HepG2 (cell line): Measurements from ENCODE around the gene FUT3. TPM values are rescaled to one million over a fixed set of nuclear protein-coding genes. Genes with fewer than 3 reads are reported as not detected.

Experiments
- ARHGAP35 ChIP-seq: sonication (generic); formaldehyde crosslinking; IDR thresholded peaks from 2 replicates; pipeline ENCODE4 v1.9.0; 2022; ENCODE audit warnings: mild to moderate bottlenecking, inconsistent platforms, moderate library complexity, missing genetic modification reagents, borderline replicate concordance
- DZIP1 ChIP-seq: sonication (generic); formaldehyde crosslinking; IDR thresholded peaks from 2 replicates; pipeline ENCODE4 v1.5.0; 2020; ENCODE audit warnings: mild to moderate bottlenecking, missing genetic modification reagents
- FOXA1 ChIP-seq, 2 experiments: fragments of 450-650 bp in 1 of 2; sonication (generic) in 1 of 2; formaldehyde crosslinking in 1 of 2; IDR thresholded peaks; 2 replicates each; pipeline versions ENCODE4 v1.4.0 to v1.6.1; 2016 to 2020; ENCODE audit warnings: missing genetic modification reagents in 1 of 2
- MAZ ChIP-seq, 2 experiments: sonication (generic) in 1 of 2; formaldehyde crosslinking in 1 of 2; IDR thresholded peaks; 2 replicates each; pipeline versions ENCODE4 v1.5.0 to v1.6.1; 2012 to 2020; ENCODE audit warnings: low read depth in 2 of 2, mild to moderate bottlenecking in 2 of 2, borderline replicate concordance in 1 of 2, improper control_type of control experiment in 1 of 2, low read length in 1 of 2, missing genetic modification reagents in 1 of 2, moderate library complexity in 1 of 2
- MED13 ChIP-seq: sonication (generic); formaldehyde crosslinking; IDR thresholded peaks from 2 replicates; pipeline ENCODE4 v1.5.0; 2020; ENCODE audit warnings: missing genetic modification reagents
- RXRA ChIP-seq: sonication (generic); formaldehyde crosslinking; IDR thresholded peaks from 2 replicates; pipeline ENCODE4 v1.5.1; 2020; ENCODE audit warnings: missing genetic modification reagents
- SNAPC4 ChIP-seq: sonication (generic); formaldehyde crosslinking; IDR thresholded peaks from 2 replicates; pipeline ENCODE4 v1.4.0; 2020; ENCODE audit warnings: mild to moderate bottlenecking, missing genetic modification reagents
- ZMYM3 ChIP-seq: sonication (generic); formaldehyde crosslinking; IDR thresholded peaks from 2 replicates; pipeline ENCODE4 v1.5.1; 2020; ENCODE audit warnings: mild to moderate bottlenecking, missing genetic modification reagents
- ZNF101 ChIP-seq: sonication (generic); formaldehyde crosslinking; IDR thresholded peaks from 2 replicates; pipeline ENCODE4 v1.4.0; 2020; ENCODE audit warnings: mild to moderate bottlenecking, low read depth, missing genetic modification reagents, borderline replicate concordance
- ZNF235 ChIP-seq: sonication (generic); formaldehyde crosslinking; IDR thresholded peaks from 2 replicates; pipeline ENCODE4 v1.8.1; 2023; ENCODE audit warnings: mild to moderate bottlenecking, missing genetic modification reagents, borderline replicate concordance
- ZNF362 ChIP-seq: sonication (generic); formaldehyde crosslinking; IDR thresholded peaks from 2 replicates; pipeline ENCODE4 v1.4.0; 2020; ENCODE audit warnings: missing genetic modification reagents, mild to moderate bottlenecking, borderline replicate concordance
- ZNF577 ChIP-seq: sonication (generic); formaldehyde crosslinking; IDR thresholded peaks from 2 replicates; pipeline ENCODE4 v1.4.0; 2020; ENCODE audit warnings: mild to moderate bottlenecking, low read depth, missing genetic modification reagents, borderline replicate concordance
- ZNF768 ChIP-seq: sonication (generic); formaldehyde crosslinking; IDR thresholded peaks from 2 replicates; pipeline ENCODE4 v1.4.0; 2020; ENCODE audit warnings: missing genetic modification reagents
- polyA plus RNA-seq, 8 experiments: library from polyadenylated mRNA; depleted of rRNA in 3 of 8; stranded (reverse) in 7 of 8; unstranded in 1 of 8; fragments of >200 nt; fragmentation: Illumina TruSeq in 4 of 8; extraction: Trizol in 4 of 8; gene quantifications; 2 replicates each; pipeline versions ENCODE4 v1.2.1 to v1.2.3, GENCODE V29; 2011 to 2016; ENCODE audit warnings: low read depth in 4 of 8, missing spikeins in 1 of 8, mixed read lengths in 1 of 8; ENCODE audit not compliant: insufficient read depth in 1 of 8
- total RNA-seq, 5 experiments: library from RNA; depleted of rRNA; stranded (reverse); fragments of >200 nt; fragmentation: Illumina TruSeq; extraction: Trizol; gene quantifications; 2 replicates each; pipeline ENCODE4 v1.2.3, GENCODE V29; 2016; ENCODE audit warnings: low read depth in 1 of 5
- TF ChIP-seq, protein P1 (sequence below): sonication (generic); formaldehyde crosslinking; IDR thresholded peaks from 2 replicates; pipeline ENCODE4 v1.4.0; 2020; ENCODE audit warnings: missing genetic modification reagents

The FUT3 gene
- total and polyA plus RNA-seq, 2 of the 13 experiments (the other 11 are each of a cell fraction or from before 2014, with no cell fraction given): 0.53 to 1.1 TPM

- TF ChIP-seq ZNF577 (CRISPR knock-in tag) (no peak), ZNF362 (CRISPR knock-in tag) (no peak), MAZ (IDR thresholded peaks at IDR 0.05; ENCODE audit: borderline replicate concordance, low read depth, low read length) (no peak), MAZ (CRISPR knock-in tag; IDR thresholded peaks at IDR 0.05; ENCODE audit: low read depth) (peak; percentile 12; the same call in 1 of the 2 replicates), ZNF101 (no peak), RXRA (CRISPR knock-in tag) (0 out of 2 replicates have a peak, but pooled peaks have one; percentile 24), ZNF235 (CRISPR knock-in tag) (no peak), DZIP1 (CRISPR knock-in tag) (no peak), ZNF768 (CRISPR knock-in tag) (peak; percentile 43; the same call in 1 of the 2 replicates), MED13 (CRISPR knock-in tag) (no peak), FOXA1 (IDR thresholded peaks at IDR 0.05) (no peak), FOXA1 (CRISPR knock-in tag; IDR thresholded peaks at IDR 0.05) (peak; percentile 39; the same call in 1 of the 2 replicates), ZMYM3 (CRISPR knock-in tag) (peak; percentile 31; the same call in 1 of the 2 replicates), SNAPC4 (no peak), ARHGAP35 (CRISPR knock-in tag) (no peak)
- TF ChIP-seq, protein P1, sequence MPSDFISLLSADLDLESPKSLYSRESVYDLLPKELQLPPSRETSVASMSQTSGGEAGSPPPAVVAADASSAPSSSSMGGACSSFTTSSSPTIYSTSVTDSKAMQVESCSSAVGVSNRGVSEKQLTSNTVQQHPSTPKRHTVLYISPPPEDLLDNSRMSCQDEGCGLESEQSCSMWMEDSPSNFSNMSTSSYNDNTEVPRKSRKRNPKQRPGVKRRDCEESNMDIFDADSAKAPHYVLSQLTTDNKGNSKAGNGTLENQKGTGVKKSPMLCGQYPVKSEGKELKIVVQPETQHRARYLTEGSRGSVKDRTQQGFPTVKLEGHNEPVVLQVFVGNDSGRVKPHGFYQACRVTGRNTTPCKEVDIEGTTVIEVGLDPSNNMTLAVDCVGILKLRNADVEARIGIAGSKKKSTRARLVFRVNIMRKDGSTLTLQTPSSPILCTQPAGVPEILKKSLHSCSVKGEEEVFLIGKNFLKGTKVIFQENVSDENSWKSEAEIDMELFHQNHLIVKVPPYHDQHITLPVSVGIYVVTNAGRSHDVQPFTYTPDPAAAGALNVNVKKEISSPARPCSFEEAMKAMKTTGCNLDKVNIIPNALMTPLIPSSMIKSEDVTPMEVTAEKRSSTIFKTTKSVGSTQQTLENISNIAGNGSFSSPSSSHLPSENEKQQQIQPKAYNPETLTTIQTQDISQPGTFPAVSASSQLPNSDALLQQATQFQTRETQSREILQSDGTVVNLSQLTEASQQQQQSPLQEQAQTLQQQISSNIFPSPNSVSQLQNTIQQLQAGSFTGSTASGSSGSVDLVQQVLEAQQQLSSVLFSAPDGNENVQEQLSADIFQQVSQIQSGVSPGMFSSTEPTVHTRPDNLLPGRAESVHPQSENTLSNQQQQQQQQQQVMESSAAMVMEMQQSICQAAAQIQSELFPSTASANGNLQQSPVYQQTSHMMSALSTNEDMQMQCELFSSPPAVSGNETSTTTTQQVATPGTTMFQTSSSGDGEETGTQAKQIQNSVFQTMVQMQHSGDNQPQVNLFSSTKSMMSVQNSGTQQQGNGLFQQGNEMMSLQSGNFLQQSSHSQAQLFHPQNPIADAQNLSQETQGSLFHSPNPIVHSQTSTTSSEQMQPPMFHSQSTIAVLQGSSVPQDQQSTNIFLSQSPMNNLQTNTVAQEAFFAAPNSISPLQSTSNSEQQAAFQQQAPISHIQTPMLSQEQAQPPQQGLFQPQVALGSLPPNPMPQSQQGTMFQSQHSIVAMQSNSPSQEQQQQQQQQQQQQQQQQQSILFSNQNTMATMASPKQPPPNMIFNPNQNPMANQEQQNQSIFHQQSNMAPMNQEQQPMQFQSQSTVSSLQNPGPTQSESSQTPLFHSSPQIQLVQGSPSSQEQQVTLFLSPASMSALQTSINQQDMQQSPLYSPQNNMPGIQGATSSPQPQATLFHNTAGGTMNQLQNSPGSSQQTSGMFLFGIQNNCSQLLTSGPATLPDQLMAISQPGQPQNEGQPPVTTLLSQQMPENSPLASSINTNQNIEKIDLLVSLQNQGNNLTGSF (CRISPR knock-in tag): no peak
Measured at GRCh38 chr19:5891572-5891937, 40.3 kb upstream of the FUT3 start (continued).
